ENCODE data around the gene ARPP19. TPM values are rescaled to one million over a fixed set of nuclear protein-coding genes. Genes with fewer than 3 reads are reported as not detected.

ARPP19 gene
- total and polyA plus RNA-seq, 9 of the 15 experiments (the other 6 are each of a cell fraction or from before 2014, with no cell fraction given): 33.3 to 102 (median 60.5) TPM

DNA sequence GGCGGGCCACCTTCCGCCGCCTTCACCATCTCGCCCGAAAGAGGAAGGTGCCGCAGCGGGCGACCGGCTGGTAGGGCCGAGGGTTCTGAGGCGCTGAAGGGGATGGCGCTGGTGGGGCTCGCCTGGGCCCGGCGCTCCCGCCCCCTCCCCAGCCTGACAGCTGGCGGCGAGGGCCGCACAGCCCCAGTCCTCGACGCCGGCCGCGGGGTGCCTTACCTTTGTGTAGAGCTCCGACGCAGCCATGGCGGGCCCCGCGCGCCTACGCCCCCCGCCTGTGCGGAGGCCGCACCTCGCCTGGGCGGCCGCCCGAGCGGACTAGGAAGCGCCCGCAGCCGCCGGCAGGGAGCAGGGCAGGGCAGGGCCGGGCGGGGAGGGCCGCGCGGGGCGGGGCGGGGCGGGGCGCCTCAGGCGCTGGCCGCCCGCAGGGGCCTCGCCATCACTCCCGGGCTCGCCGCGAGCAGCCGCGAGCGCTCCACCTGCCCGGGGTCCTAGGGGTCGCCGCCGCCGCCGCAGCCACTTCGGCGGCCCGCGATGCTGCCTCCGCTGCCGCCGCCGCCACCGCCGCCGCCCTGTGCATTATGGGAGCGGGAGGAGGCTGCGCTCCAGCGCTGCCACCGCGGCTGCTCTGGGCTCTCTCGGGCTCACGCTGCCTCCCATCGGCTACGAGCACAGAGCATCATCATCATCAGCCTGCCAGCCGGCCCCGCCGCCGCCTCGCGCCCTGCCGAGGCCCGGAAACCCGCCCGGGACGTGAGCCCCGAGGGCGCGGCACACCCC, 40.1 kb downstream of the ARPP19 start, which contains the start of gene MYO5A:
Gene MYO5A, minus strand, starts transcription at position 317 of the 777 bp plus-strand sequence. Its CDS starts 74 bp downstream, at position 243.
- no peak for FAIRE-seq
- no TSS peak for BruUV-seq (replicated peaks)
- no peaks in the 10 kb centered on the region for H3K9me3 ChIP-seq (replicated peaks; ENCODE audit: control insufficient read depth, insufficient read depth, low read depth, low read length)
- ChIA-PET CTCF (ENCODE audit: low intra/inter-chr PET ratio) (interaction anchor here (0.7 to 1.3 kb wide), 2 partner anchors 98 to 206 kb away, joined by 3 to 9 read pairs; no protein-coding TSS in a partner anchor), POLR2A (no interaction called here)
- no peaks in the 10 kb centered on the region for H3K79me2 ChIP-seq (ENCODE audit: control insufficient read depth, insufficient read depth, low read length)
- DNase-seq (ENCODE audit: extremely low read depth in 1 of 4, low spot score in 3 of 4): peak; percentile 72 to 82 (median 80)
- ATAC-seq: peak; percentile 99
- H3K4me1 ChIP-seq (replicated peaks in 1 of 2; ENCODE audit: control insufficient read depth in 2 of 2, insufficient read depth in 2 of 2, low read length in 2 of 2): peaks cover 0 to 14% of the 10 kb centered on the region in 2 experiments; a peak in 3 of 5 replicates
- no peaks in the 10 kb centered on the region for H3K36me3 ChIP-seq (ENCODE audit: control insufficient read depth, insufficient read depth, low read length)
- no peaks in the 10 kb centered on the region; the same call in 1 of the 2 replicates for H4K20me1 ChIP-seq (replicated peaks; ENCODE audit: control insufficient read depth, insufficient read depth, low read length)
- peak within 1 kb of the TSS in 1 of 2 experiments; percentile 88; a peak in 2 of 4 replicates for H3K9ac ChIP-seq (ENCODE audit: insufficient read depth in 1 of 2, low read depth in 2 of 2, low read length in 2 of 2)
- H3K4me3 ChIP-seq: peak within 1 kb of the TSS; percentile 65
- H3K4me2 ChIP-seq (ENCODE audit: insufficient read depth, low read length): peak within 1 kb of the TSS; percentile 66
- WGBS (ENCODE audit: insufficient coverage, low coverage, missing lambda C conversion rate): 2% methylated on average over 28 of the region's 103 CpGs
- in situ Hi-C loops (cut with MboI): no loop called here
- peak within 1 kb of the TSS; percentile 85 for H2AFZ ChIP-seq (ENCODE audit: low read depth, low read length)
- peaks cover 26 to 39% of the 10 kb centered on the region in 2 experiments for H3K27me3 ChIP-seq (ENCODE audit: control insufficient read depth in 2 of 2, insufficient read depth in 2 of 2, low read length in 2 of 2)
- intact Hi-C loops (cut with micrococcal nuclease): loop anchor here (2.0 to 10.0 kb wide), 3 partner anchors 39 to 206 kb away; partner anchors contain the start of genes ARPP19 and ATOSA
- H3K9me1 ChIP-seq (ENCODE audit: control insufficient read depth, insufficient read depth, low read length): no peaks in the 10 kb centered on the region
- H3K27ac ChIP-seq (ENCODE audit: extremely low read depth, low read depth, low read length): no peak within 1 kb of the TSS
- TF ChIP-seq MAFF (IDR thresholded peaks at IDR 0.05; ENCODE audit: low read length) (no peak), ZBTB7A (IDR thresholded peaks at IDR 0.05; ENCODE audit: borderline replicate concordance, control insufficient read depth, low read depth, low read length) (peak; percentile 73; the same call in 1 of the 2 replicates), ZNF347 (CRISPR knock-in tag; IDR thresholded peaks at IDR 0.05; ENCODE audit: low read depth) (no peak), RBBP5 (IDR thresholded peaks at IDR 0.05; ENCODE audit: borderline replicate concordance, insufficient read depth, low read length, poor library complexity, severe bottlenecking) (peak; percentile 28), ZNF134 (CRISPR knock-in tag; conservative IDR thresholded peaks at IDR 0.05) (no peak), YY1 (IDR thresholded peaks at IDR 0.05; ENCODE audit: borderline replicate concordance in 1 of 3, control insufficient read depth in 1 of 3, extremely low read depth in 1 of 3, insufficient read depth in 3 of 3, insufficient read length in 1 of 3, insufficient replicate concordance in 2 of 3, low read depth in 1 of 3, low read length in 2 of 3) (peak in 1 of 3 experiments; percentile 57), ZSCAN32 (CRISPR knock-in tag; IDR thresholded peaks at IDR 0.05) (no peak), MAZ (CRISPR knock-in tag; conservative IDR thresholded peaks at IDR 0.05 in 1 of 2, IDR thresholded peaks at IDR 0.05 in 1 of 2) (peak in 1 of 2 experiments; percentile 38; a peak in 2 of 4 replicates), POLR3G (IDR thresholded peaks at IDR 0.05; ENCODE audit: extremely low read depth, insufficient read length, insufficient replicate concordance) (no peak), ZNF561 (CRISPR knock-in tag; conservative IDR thresholded peaks at IDR 0.05) (no peak), KLF10 (CRISPR knock-in tag; IDR thresholded peaks at IDR 0.05) (no peak), DDX20 (tag; IDR thresholded peaks at IDR 0.05; ENCODE audit: low read depth) (no peak)
- TF ChIP-seq, protein P1, sequence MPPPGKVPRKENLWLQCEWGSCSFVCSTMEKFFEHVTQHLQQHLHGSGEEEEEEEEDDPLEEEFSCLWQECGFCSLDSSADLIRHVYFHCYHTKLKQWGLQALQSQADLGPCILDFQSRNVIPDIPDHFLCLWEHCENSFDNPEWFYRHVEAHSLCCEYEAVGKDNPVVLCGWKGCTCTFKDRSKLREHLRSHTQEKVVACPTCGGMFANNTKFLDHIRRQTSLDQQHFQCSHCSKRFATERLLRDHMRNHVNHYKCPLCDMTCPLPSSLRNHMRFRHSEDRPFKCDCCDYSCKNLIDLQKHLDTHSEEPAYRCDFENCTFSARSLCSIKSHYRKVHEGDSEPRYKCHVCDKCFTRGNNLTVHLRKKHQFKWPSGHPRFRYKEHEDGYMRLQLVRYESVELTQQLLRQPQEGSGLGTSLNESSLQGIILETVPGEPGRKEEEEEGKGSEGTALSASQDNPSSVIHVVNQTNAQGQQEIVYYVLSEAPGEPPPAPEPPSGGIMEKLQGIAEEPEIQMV (tag; conservative IDR thresholded peaks at IDR 0.05; ENCODE audit: low read depth): no peak
- TF ChIP-seq, protein P2, sequence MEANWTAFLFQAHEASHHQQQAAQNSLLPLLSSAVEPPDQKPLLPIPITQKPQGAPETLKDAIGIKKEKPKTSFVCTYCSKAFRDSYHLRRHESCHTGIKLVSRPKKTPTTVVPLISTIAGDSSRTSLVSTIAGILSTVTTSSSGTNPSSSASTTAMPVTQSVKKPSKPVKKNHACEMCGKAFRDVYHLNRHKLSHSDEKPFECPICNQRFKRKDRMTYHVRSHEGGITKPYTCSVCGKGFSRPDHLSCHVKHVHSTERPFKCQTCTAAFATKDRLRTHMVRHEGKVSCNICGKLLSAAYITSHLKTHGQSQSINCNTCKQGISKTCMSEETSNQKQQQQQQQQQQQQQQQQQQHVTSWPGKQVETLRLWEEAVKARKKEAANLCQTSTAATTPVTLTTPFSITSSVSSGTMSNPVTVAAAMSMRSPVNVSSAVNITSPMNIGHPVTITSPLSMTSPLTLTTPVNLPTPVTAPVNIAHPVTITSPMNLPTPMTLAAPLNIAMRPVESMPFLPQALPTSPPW (CRISPR knock-in tag; IDR thresholded peaks at IDR 0.05): peak; percentile 85
- TF ChIP-seq, protein P3, sequence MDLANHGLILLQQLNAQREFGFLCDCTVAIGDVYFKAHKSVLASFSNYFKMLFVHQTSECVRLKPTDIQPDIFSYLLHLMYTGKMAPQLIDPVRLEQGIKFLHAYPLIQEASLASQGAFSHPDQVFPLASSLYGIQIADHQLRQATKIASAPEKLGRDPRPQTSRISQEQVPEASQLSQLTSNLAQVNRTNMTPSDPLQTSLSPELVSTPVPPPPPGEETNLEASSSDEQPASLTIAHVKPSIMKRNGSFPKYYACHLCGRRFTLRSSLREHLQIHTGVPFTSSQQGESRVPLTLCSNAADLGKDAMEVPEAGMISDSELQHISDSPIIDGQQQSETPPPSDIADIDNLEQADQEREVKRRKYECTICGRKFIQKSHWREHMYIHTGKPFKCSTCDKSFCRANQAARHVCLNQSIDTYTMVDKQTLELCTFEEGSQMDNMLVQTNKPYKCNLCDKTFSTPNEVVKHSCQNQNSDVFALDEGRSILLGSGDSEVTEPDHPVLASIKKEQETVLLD (IDR thresholded peaks at IDR 0.05): no peak
